ENCODE data around the gene BACE2. TPM values are rescaled to one million over a fixed set of nuclear protein-coding genes. Genes with fewer than 3 reads are reported as not detected.

BACE2 gene
- total RNA-seq, 1 experiment from 2014 or later, result 23.2 TPM

DNA sequence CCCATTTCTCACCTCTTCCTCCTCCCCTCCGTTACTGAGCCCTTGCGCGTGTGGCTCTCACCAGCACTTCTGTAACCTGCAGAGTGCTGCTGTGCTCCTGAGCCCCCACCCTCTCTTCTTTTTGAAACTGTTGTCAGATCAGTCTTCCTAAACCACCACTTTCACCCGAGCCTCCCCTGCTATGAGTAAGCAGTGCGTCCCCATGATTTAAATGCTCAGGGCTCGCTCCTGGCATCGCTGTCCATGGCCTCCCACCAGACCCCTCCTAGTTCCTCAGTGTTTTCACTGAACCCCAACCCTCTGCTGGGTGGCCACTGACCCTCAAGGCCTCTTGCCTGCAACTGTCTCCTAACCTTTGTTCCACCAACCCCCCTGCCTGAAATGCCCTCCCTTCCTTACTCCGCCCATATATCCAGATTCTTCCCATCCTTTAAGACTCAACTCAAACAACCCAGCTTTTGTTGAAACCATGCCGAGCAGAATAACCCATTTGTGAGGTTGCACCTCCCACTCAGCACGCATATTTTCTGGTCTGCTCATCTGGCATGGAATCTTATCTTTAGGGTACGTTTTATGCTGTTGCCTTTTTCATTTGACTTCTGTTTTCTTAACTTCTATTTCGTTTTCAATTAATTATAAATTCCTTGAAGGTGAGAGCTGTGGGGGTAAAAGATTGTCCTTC is 84.1 kb downstream of the BACE2 start:
- Histone ChIP-seq H2AFZ (ENCODE audit: low read depth, low read length, poor library complexity, severe bottlenecking) (no peak overlapping the region), H3K36me3 (ENCODE audit: control insufficient read depth in 1 of 2, insufficient read depth in 2 of 2, low read length in 2 of 2) (peaks cover 3 to 6% of the 10 kb centered on the region in 2 experiments; a peak in 2 of 4 replicates), H4K20me1 (ENCODE audit: insufficient read depth) (no peaks in the 10 kb centered on the region), H3K27me3 (ENCODE audit: insufficient read depth, low read length) (no peaks in the 10 kb centered on the region), H3K4me1 (ENCODE audit: control insufficient read depth in 1 of 2, insufficient read depth in 2 of 2, low read length in 2 of 2) (no peaks in the 10 kb centered on the region), H3K27ac (ENCODE audit: low read depth, low read length) (no peak overlapping the region), H3K4me3 (replicated peaks in 1 of 2; ENCODE audit: low read depth in 1 of 2, low read length in 2 of 2) (no peak overlapping the region), H3K9ac (ENCODE audit: low read length) (no peak overlapping the region), H3K9me2 (ENCODE audit: insufficient read depth) (no peaks in the 10 kb centered on the region), H3K4me2 (ENCODE audit: low read length) (no peak overlapping the region), H3K9me3 (ENCODE audit: control insufficient read depth in 1 of 2, insufficient read depth in 1 of 2, low read depth in 1 of 2, low read length in 2 of 2) (no peaks in the 10 kb centered on the region), H3K79me2 (ENCODE audit: insufficient read depth, low read length) (no peaks in the 10 kb centered on the region)
- no TSS peak for BruUV-seq (replicated peaks)
- ChIA-PET CTCF (no interaction called here), POLR2A (no interaction called here), RAD21 (ENCODE audit: low non-redundant PET in 1 of 2, low total read pairs in 2 of 2, uncharacterized antibody in 2 of 2, unreplicated experiment in 2 of 2) (no interaction called here)
- intact Hi-C loops (cut with micrococcal nuclease), result no loop called here
- TF ChIP-seq YY1 (IDR thresholded peaks at IDR 0.05; ENCODE audit: extremely low read depth, insufficient replicate concordance, low read depth, low read length) (no peak), ELF1 (IDR thresholded peaks at IDR 0.05; ENCODE audit: borderline replicate concordance, low read depth) (no peak), EZH2 (IDR thresholded peaks at IDR 0.05) (no peak), ZNF274 (IDR thresholded peaks at IDR 0.05; ENCODE audit: low read depth, low read length) (no peak), CEBPB (IDR thresholded peaks at IDR 0.05; ENCODE audit: low read depth) (no peak), SRF (IDR thresholded peaks at IDR 0.05; ENCODE audit: low read depth) (no peak), CBX3 (IDR thresholded peaks at IDR 0.05; ENCODE audit: low read depth) (no peak), POLR2AphosphoS5 (IDR thresholded peaks at IDR 0.05; ENCODE audit: low read depth, low read length) (no peak), RAD21 (IDR thresholded peaks at IDR 0.05; ENCODE audit: low read depth) (no peak), JUND (IDR thresholded peaks at IDR 0.05) (no peak)
- TF ChIP-seq, protein P1, sequence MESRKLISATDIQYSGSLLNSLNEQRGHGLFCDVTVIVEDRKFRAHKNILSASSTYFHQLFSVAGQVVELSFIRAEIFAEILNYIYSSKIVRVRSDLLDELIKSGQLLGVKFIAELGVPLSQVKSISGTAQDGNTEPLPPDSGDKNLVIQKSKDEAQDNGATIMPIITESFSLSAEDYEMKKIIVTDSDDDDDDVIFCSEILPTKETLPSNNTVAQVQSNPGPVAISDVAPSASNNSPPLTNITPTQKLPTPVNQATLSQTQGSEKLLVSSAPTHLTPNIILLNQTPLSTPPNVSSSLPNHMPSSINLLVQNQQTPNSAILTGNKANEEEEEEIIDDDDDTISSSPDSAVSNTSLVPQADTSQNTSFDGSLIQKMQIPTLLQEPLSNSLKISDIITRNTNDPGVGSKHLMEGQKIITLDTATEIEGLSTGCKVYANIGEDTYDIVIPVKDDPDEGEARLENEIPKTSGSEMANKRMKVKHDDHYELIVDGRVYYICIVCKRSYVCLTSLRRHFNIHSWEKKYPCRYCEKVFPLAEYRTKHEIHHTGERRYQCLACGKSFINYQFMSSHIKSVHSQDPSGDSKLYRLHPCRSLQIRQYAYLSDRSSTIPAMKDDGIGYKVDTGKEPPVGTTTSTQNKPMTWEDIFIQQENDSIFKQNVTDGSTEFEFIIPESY (IDR thresholded peaks at IDR 0.05; ENCODE audit: extremely low read depth, insufficient replicate concordance, low read length), result no peak
- TF ChIP-seq, protein P2, sequence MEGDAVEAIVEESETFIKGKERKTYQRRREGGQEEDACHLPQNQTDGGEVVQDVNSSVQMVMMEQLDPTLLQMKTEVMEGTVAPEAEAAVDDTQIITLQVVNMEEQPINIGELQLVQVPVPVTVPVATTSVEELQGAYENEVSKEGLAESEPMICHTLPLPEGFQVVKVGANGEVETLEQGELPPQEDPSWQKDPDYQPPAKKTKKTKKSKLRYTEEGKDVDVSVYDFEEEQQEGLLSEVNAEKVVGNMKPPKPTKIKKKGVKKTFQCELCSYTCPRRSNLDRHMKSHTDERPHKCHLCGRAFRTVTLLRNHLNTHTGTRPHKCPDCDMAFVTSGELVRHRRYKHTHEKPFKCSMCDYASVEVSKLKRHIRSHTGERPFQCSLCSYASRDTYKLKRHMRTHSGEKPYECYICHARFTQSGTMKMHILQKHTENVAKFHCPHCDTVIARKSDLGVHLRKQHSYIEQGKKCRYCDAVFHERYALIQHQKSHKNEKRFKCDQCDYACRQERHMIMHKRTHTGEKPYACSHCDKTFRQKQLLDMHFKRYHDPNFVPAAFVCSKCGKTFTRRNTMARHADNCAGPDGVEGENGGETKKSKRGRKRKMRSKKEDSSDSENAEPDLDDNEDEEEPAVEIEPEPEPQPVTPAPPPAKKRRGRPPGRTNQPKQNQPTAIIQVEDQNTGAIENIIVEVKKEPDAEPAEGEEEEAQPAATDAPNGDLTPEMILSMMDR (IDR thresholded peaks at IDR 0.05 in 2 of 3, conservative IDR thresholded peaks at IDR 0.05 in 1 of 3; ENCODE audit: borderline replicate concordance in 1 of 3, insufficient read depth in 1 of 3, low read depth in 2 of 3, low read length in 2 of 3), result no peak
- TF ChIP-seq, protein P3, sequence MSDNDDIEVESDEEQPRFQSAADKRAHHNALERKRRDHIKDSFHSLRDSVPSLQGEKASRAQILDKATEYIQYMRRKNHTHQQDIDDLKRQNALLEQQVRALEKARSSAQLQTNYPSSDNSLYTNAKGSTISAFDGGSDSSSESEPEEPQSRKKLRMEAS (IDR thresholded peaks at IDR 0.05), result no peak
- TF ChIP-seq, protein P4, sequence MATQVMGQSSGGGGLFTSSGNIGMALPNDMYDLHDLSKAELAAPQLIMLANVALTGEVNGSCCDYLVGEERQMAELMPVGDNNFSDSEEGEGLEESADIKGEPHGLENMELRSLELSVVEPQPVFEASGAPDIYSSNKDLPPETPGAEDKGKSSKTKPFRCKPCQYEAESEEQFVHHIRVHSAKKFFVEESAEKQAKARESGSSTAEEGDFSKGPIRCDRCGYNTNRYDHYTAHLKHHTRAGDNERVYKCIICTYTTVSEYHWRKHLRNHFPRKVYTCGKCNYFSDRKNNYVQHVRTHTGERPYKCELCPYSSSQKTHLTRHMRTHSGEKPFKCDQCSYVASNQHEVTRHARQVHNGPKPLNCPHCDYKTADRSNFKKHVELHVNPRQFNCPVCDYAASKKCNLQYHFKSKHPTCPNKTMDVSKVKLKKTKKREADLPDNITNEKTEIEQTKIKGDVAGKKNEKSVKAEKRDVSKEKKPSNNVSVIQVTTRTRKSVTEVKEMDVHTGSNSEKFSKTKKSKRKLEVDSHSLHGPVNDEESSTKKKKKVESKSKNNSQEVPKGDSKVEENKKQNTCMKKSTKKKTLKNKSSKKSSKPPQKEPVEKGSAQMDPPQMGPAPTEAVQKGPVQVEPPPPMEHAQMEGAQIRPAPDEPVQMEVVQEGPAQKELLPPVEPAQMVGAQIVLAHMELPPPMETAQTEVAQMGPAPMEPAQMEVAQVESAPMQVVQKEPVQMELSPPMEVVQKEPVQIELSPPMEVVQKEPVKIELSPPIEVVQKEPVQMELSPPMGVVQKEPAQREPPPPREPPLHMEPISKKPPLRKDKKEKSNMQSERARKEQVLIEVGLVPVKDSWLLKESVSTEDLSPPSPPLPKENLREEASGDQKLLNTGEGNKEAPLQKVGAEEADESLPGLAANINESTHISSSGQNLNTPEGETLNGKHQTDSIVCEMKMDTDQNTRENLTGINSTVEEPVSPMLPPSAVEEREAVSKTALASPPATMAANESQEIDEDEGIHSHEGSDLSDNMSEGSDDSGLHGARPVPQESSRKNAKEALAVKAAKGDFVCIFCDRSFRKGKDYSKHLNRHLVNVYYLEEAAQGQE (IDR thresholded peaks at IDR 0.05; ENCODE audit: low read depth), result no peak
- ATAC-seq (no peak), DNase-seq (ENCODE audit: low read depth, low spot score) (no peak)

All from HCT116 (cell line).